Measurements from ENCODE around the gene PDGFA. TPM values are rescaled to one million over a fixed set of nuclear protein-coding genes. Genes with fewer than 3 reads are reported as not detected.

The PDGFA gene
- total RNA-seq, 1 donor from 2014 or later = 26.0 TPM

DNA sequence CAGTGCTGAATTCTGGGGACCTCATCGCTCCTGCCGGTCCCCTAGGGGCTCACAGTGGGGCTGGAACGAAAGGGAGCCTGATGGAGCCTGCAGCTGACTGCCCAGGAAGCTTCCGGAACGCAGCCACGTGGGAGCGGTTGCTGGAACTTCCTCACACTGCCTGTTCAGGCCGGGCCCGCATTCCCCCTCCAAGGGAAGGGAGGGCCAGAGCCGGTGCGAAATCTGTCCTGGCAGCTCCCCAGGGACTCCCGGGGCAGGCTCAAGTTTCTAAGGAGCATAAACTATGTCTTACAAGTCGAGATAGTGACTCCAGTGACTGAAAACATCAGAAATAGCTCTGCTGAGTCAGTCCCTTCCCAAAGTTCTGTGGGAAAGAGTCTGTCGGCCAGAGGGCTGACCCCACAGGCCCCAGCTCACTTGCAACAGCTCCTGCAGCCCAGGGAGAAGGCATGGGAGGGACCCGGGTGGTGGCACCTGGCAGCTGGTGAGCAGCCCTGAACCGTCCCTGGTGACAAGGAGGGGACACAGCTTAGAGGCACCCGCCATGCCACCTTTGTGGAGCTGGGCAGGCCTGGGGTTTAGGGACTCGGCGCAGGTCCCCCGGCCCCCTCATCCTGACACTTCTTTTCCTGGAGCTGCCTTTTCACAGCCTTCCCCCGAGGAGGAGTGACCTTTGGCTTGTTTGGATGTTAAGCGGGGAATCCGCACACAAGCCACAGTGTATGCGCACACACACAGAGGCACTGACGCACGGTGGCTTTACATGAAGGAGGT lies 47.6 kb downstream of the PDGFA start:
- H3K9me3 ChIP-seq (replicated peaks) = peaks cover 9% of the 10 kb centered on the region
- TF ChIP-seq, protein P1, sequence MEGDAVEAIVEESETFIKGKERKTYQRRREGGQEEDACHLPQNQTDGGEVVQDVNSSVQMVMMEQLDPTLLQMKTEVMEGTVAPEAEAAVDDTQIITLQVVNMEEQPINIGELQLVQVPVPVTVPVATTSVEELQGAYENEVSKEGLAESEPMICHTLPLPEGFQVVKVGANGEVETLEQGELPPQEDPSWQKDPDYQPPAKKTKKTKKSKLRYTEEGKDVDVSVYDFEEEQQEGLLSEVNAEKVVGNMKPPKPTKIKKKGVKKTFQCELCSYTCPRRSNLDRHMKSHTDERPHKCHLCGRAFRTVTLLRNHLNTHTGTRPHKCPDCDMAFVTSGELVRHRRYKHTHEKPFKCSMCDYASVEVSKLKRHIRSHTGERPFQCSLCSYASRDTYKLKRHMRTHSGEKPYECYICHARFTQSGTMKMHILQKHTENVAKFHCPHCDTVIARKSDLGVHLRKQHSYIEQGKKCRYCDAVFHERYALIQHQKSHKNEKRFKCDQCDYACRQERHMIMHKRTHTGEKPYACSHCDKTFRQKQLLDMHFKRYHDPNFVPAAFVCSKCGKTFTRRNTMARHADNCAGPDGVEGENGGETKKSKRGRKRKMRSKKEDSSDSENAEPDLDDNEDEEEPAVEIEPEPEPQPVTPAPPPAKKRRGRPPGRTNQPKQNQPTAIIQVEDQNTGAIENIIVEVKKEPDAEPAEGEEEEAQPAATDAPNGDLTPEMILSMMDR (IDR thresholded peaks at IDR 0.05; ENCODE audit: borderline replicate concordance) = no peak
- DNase-seq = peak; percentile 81
- H3K4me1 ChIP-seq = peaks cover 15% of the 10 kb centered on the region
- H3K27ac ChIP-seq (replicated peaks) = peak overlapping the region; percentile 68
- intact Hi-C loops (cut with micrococcal nuclease) = no loop called here
- no peak overlapping the region for H3K4me3 ChIP-seq
- H3K27me3 ChIP-seq (ENCODE audit: low read depth) = no peaks in the 10 kb centered on the region
- no peaks in the 10 kb centered on the region for H3K36me3 ChIP-seq

DNA sequence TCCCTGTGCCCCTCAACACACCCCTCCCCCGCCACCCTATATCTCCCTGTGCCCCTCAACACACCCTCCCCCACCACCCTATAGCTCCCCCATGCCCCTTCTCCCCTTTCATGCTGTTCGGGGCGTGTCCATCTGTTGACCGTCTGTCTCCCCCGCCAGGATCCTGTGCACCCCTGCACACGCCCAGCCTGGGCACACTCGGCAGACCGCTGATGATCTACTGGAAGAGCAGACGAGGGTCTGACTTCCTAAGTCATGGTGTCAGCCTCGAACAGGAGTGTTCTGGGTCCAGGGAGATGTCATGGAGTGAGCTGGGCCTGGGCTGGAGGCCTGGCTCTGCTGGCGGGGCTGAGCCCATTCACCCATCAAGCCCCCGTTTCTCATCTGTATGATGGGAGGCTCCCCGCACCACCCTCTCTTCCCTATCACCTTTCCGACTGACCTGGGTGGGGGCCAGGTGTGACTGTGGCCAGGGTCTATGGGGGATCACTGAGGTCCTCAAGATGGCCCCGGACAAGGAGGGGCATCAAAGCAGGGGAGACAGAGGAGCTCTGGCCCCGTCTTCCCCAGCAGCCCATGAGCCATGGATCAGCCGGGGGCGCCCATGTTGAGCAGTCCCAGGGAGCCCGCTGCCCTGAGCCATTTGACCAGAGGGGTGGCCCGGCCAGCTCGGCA lies 48.3 kb downstream of the PDGFA start:
- Histone ChIP-seq H3K36me3 (no peaks in the 10 kb centered on the region), H3K27ac (replicated peaks) (peak overlapping the region; percentile 68), H3K9me3 (replicated peaks) (peaks cover 9% of the 10 kb centered on the region), H3K4me3 (no peak overlapping the region), H3K27me3 (ENCODE audit: low read depth) (no peaks in the 10 kb centered on the region), H3K4me1 (peaks cover 15% of the 10 kb centered on the region)
- intact Hi-C loops (cut with micrococcal nuclease) = no loop called here
- TF ChIP-seq, protein P1 (IDR thresholded peaks at IDR 0.05; ENCODE audit: borderline replicate concordance) = no peak
- no peak for DNase-seq

DNA sequence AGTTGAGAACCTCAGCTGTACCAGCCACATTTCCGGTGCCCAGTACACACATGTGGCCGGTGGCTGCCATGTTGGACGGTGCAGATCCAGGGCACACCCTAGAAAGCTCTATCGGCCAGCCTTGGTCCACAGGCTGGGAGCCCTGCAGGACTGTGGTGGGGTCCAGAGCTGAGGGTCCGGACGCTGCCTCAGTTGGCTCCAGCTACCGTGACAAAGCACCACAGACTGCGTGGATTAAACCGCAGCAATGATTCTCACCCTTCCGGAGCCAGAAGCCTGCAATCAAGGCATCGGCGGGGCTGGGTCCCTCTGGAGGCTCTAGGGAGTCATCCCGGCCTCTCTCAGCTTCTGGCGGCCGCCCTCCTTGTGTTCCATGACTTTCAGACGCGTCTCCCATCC lies 50.1 kb downstream of the PDGFA start:
- no peak for DNase-seq

DNA sequence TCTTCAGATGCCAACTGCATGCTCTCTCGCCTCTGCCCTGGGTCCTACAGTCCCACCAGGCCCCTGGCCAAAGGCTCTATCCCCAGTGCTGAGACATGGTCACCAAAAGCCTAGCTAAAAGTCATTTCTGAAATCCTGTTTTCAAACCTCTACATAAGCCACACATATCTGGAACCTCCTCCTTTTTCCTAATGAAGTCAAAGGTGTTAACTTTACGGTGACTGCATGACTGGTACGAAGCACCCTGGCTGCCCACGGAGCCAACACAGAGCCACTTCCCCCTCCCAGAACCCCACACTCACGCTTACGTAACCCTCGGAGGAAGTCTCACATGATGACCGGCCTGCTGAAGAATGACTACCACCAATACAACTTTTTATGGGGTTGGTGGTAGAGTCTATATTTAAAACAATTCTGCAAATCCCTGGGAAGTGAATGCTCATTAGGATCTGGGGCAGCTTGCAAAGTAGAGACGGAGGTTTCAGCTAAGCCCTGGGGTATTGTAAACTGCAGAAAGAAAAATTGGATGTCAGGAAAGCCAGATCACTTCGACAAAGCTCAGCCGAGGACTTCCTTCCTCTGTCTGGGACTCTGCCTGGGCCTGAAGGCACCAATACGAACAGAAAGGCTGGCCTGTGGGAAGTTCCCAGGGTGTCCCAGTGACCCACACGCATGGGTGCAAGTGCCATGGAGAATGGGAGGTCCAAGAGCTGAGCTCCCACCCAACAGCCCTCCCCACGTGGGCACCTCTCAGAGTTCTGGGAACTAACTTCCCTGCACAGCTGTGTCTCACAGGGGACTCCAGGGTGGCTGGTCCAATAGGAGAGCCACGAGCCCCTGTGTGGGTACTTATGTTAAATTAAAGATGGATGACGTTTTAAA lies 50.7 kb downstream of the PDGFA start:
- Histone ChIP-seq H3K4me1 (peaks cover 27% of the 10 kb centered on the region), H3K4me3 (no peak overlapping the region), H3K27ac (replicated peaks) (peak overlapping the region; percentile 27), H3K36me3 (no peaks in the 10 kb centered on the region), H3K27me3 (ENCODE audit: low read depth) (no peaks in the 10 kb centered on the region), H3K9me3 (replicated peaks) (no peaks in the 10 kb centered on the region)
- intact Hi-C loops (cut with micrococcal nuclease) = no loop called here
- TF ChIP-seq, protein P1 (IDR thresholded peaks at IDR 0.05; ENCODE audit: borderline replicate concordance) = no peak
- no peak for DNase-seq

More for the DNA sequence above, 50.1 kb downstream of the PDGFA start:
- H3K9me3 ChIP-seq (replicated peaks) = peaks cover 6% of the 10 kb centered on the region
- intact Hi-C loops (cut with micrococcal nuclease) = no loop called here
- TF ChIP-seq, protein P1 (IDR thresholded peaks at IDR 0.05; ENCODE audit: borderline replicate concordance) = no peak
- peak overlapping the region; percentile 27 for H3K27ac ChIP-seq (replicated peaks)
- no peaks in the 10 kb centered on the region for H3K27me3 ChIP-seq (ENCODE audit: low read depth)
- peaks cover 23% of the 10 kb centered on the region for H3K4me1 ChIP-seq
- no peaks in the 10 kb centered on the region for H3K36me3 ChIP-seq
- H3K4me3 ChIP-seq = no peak overlapping the region

DNA sequence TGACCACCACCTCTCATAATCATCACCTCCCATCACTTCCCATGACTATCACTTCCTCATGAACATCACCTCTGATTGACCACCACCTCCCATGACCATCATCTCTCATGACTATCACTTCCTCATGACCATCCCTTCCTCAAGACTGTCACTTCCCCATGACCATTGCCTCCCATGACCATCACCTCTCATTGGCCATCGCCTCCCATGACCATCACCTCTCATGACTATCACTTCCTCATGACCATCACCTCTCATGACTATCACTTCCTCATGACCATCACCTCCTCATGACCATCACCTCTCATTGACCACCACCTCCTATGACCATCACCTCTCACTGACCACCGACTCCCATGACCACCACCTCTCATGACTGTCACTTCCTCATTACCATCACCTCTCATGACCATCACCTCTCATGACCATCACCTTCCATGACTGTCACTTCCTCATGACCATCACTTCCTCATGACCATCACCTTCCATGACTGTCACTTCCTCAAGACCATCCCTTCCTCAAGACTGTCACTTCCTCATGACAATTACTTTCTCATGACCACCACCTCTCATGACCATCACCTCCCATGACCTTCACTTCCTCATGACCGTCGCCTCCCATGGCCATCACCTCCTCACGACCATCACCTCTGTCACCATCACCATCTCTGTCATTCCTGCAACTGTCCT lies 51.6 kb downstream of the PDGFA start:
- H3K27ac ChIP-seq (replicated peaks) = no peak overlapping the region
- no peaks in the 10 kb centered on the region for H3K9me3 ChIP-seq (replicated peaks)
- no peak overlapping the region for H3K4me3 ChIP-seq
- TF ChIP-seq, protein P1 (IDR thresholded peaks at IDR 0.05; ENCODE audit: borderline replicate concordance) = no peak
- no peaks in the 10 kb centered on the region for H3K36me3 ChIP-seq
- H3K27me3 ChIP-seq (ENCODE audit: low read depth) = no peaks in the 10 kb centered on the region
- H3K4me1 ChIP-seq = peaks cover 27% of the 10 kb centered on the region
- DNase-seq = no peak
- intact Hi-C loops (cut with micrococcal nuclease) = no loop called here
